Measurements from ENCODE around the gene ITGA11.
"Not testable (repeated sequence)": the region's sequence is repeated elsewhere in the genome, so short reads cannot be mapped to it uniquely, and the experiment has no call there.

ITGA11 gene

GRCh38 chr15:68399096-68400065 lies 32.6 kb downstream of the ITGA11 start:
- Histone ChIP-seq H3K36me3 (ENCODE audit: control insufficient read depth, insufficient read depth, low read length) (no peaks in the 10 kb centered on the region), H3K4me3 (replicated peaks; ENCODE audit: low read depth, low read length) (no peak overlapping the region), H3K27me3 (replicated peaks; ENCODE audit: control insufficient read depth, insufficient read depth, low read length) (no peaks in the 10 kb centered on the region)
- TF ChIP-seq CTCF (IDR thresholded peaks at IDR 0.05; ENCODE audit: insufficient read depth, low read length, poor library complexity, severe bottlenecking), result no peak
- DNase-seq (ENCODE audit: extremely low read depth, insufficient read length), result no peak

GRCh38 chr15:68397999-68398398 lies 34.0 kb downstream of the ITGA11 start:
- DNase-seq (ENCODE audit: extremely low read depth, insufficient read length), result not testable (repeated sequence)

GRCh38 chr15:68396068-68396467 lies 35.9 kb downstream of the ITGA11 start:
- H3K27me3 ChIP-seq (replicated peaks; ENCODE audit: control insufficient read depth, insufficient read depth, low read length), result no peaks in the 10 kb centered on the region
- no peak for DNase-seq (ENCODE audit: extremely low read depth, insufficient read length)
- H3K36me3 ChIP-seq (ENCODE audit: control insufficient read depth, insufficient read depth, low read length), result no peaks in the 10 kb centered on the region
- TF ChIP-seq CTCF (IDR thresholded peaks at IDR 0.05; ENCODE audit: insufficient read depth, low read length, poor library complexity, severe bottlenecking), result no peak
- H3K4me3 ChIP-seq (replicated peaks; ENCODE audit: low read depth, low read length), result no peak overlapping the region

More at GRCh38 chr15:68397999-68398398, 34.0 kb downstream of the ITGA11 start:
- H3K4me3 ChIP-seq (replicated peaks; ENCODE audit: low read depth, low read length); H3K27me3 ChIP-seq (replicated peaks; ENCODE audit: control insufficient read depth, insufficient read depth, low read length); H3K36me3 ChIP-seq (ENCODE audit: control insufficient read depth, insufficient read depth, low read length): not testable (repeated sequence)

GRCh38 chr15:68391121-68391520 lies 40.8 kb downstream of the ITGA11 start:
- Histone ChIP-seq H3K36me3 (ENCODE audit: control insufficient read depth, insufficient read depth, low read length) (no peaks in the 10 kb centered on the region), H3K27me3 (replicated peaks; ENCODE audit: control insufficient read depth, insufficient read depth, low read length) (no peaks in the 10 kb centered on the region), H3K4me3 (replicated peaks; ENCODE audit: low read depth, low read length) (no peak overlapping the region)
- no peak for DNase-seq (ENCODE audit: extremely low read depth, insufficient read length)
- TF ChIP-seq CTCF (IDR thresholded peaks at IDR 0.05; ENCODE audit: insufficient read depth, low read length, poor library complexity, severe bottlenecking), result no peak

GRCh38 chr15:68389936-68390817 lies 41.8 kb downstream of the ITGA11 start:
- DNase-seq (ENCODE audit: extremely low read depth, insufficient read length), result peak; percentile 46
- no peak for TF ChIP-seq CTCF (IDR thresholded peaks at IDR 0.05; ENCODE audit: insufficient read depth, low read length, poor library complexity, severe bottlenecking)
- Histone ChIP-seq H3K36me3 (ENCODE audit: control insufficient read depth, insufficient read depth, low read length) (no peaks in the 10 kb centered on the region), H3K4me3 (replicated peaks; ENCODE audit: low read depth, low read length) (no peak overlapping the region), H3K27me3 (replicated peaks; ENCODE audit: control insufficient read depth, insufficient read depth, low read length) (no peaks in the 10 kb centered on the region)

Measured in GM06990 (cell line).